Activated CD4-positive, alpha-beta T cell treated with anti-CD3 and anti-CD28 coated beads for 48 hours (primary cell): Measurements from ENCODE around the gene RTRAF.

Source experiments
- DNase-seq: peaks from one replicate; pipeline ENCODE4 v3.0.0-alpha.2; 2020

The RTRAF gene

GRCh38 chr14:51996148-51996746 lies 6.9 kb downstream of the RTRAF start:
- no peak for DNase-seq

- no peak for DNase-seq
Measured at GRCh38 chr14:51998348-51998747, 9.0 kb downstream of the RTRAF start.

- DNase-seq, result no peak
Measured at GRCh38 chr14:51999084-51999483, 9.7 kb downstream of the RTRAF start.

- DNase-seq, result no peak
Measured at GRCh38 chr14:52000019-52000582, 10.8 kb downstream of the RTRAF start.

GRCh38 chr14:52000696-52001095 lies 11.3 kb downstream of the RTRAF start:
- DNase-seq, result no peak

GRCh38 chr14:52002542-52002941 lies 13.2 kb downstream of the RTRAF start:
- DNase-seq, result no peak

GRCh38 chr14:52003324-52003723 lies 14.0 kb downstream of the RTRAF start:
- DNase-seq, result no peak

- no peak for DNase-seq
Measured at GRCh38 chr14:52005625-52006024, 16.3 kb downstream of the RTRAF start.

GRCh38 chr14:52006361-52006760 lies 17.0 kb downstream of the RTRAF start:
- no peak for DNase-seq

- DNase-seq, result no peak
Measured at GRCh38 chr14:52007211-52007610, 17.9 kb downstream of the RTRAF start.

- DNase-seq, result no peak
Measured at GRCh38 chr14:52007637-52008036, 18.3 kb downstream of the RTRAF start.

- DNase-seq, result no peak
Measured at GRCh38 chr14:52008136-52008535, 18.8 kb downstream of the RTRAF start.

- no peak for DNase-seq
Measured at GRCh38 chr14:52010173-52010693, 20.9 kb downstream of the RTRAF start.

GRCh38 chr14:52011523-52011922 lies 22.2 kb downstream of the RTRAF start:
- DNase-seq, result no peak

- DNase-seq, result no peak
Measured at GRCh38 chr14:52012635-52013034, 23.3 kb downstream of the RTRAF start.

- DNase-seq, result peak; percentile 17
Measured at GRCh38 chr14:52013984-52014600, 24.7 kb downstream of the RTRAF start.

GRCh38 chr14:52014601-52015267 lies 25.4 kb downstream of the RTRAF start:
- no peak for DNase-seq

GRCh38 chr14:52015411-52016030 lies 26.2 kb downstream of the RTRAF start:
- peak; percentile 21 for DNase-seq

- DNase-seq, result no peak
Measured at GRCh38 chr14:52018252-52018651, 28.9 kb downstream of the RTRAF start.

- no peak for DNase-seq
Measured at GRCh38 chr14:52018970-52019369, 29.6 kb downstream of the RTRAF start.

GRCh38 chr14:52020161-52020714 lies 30.9 kb downstream of the RTRAF start:
- DNase-seq, result no peak

- no peak for DNase-seq
Measured at GRCh38 chr14:52020866-52021717, 31.7 kb downstream of the RTRAF start.
